Measurements from ENCODE around the gene EIF1AD.

The EIF1AD gene

GRCh38 chr11:65981972-65982823 is 19.8 kb downstream of the EIF1AD start:
- no peak for TF ChIP-seq CTCF (IDR thresholded peaks at IDR 0.05)
- peaks cover 0 to 17% (median 0%) of the 10 kb centered on the region in 4 donors for H3K4me1 ChIP-seq
- H3K27me3 ChIP-seq = no peaks in the 10 kb centered on the region
- no peak overlapping the region for H3K4me3 ChIP-seq
- intact Hi-C loops (cut with DNase I; ENCODE audit: low total_unique reads) = loop anchor here (10.0 kb wide), 1 partner anchor 277 kb away; no protein-coding TSS in a partner anchor
- no peaks in the 10 kb centered on the region for H3K9me3 ChIP-seq
- no peak for DNase-seq
- H3K36me3 ChIP-seq = peaks cover 18 to 40% (median 23%) of the 10 kb centered on the region in 3 donors
- no peak overlapping the region for H3K27ac ChIP-seq

GRCh38 chr11:65981101-65981740 is 20.7 kb downstream of the EIF1AD start:
- Histone ChIP-seq H3K9me3 (no peaks in the 10 kb centered on the region), H3K27ac (no peak overlapping the region), H3K27me3 (no peaks in the 10 kb centered on the region), H3K4me3 (no peak overlapping the region), H3K36me3 (peaks cover 27 to 49% (median 32%) of the 10 kb centered on the region in 3 donors), H3K4me1 (peaks cover 0 to 17% (median 0%) of the 10 kb centered on the region in 4 donors)
- no peak for DNase-seq
- intact Hi-C loops (cut with DNase I; ENCODE audit: low total_unique reads) = loop anchor here (10.0 kb wide), 1 partner anchor 276 kb away; no protein-coding TSS in a partner anchor
- TF ChIP-seq CTCF (IDR thresholded peaks at IDR 0.05) = no peak

- no peak overlapping the region for H3K27ac ChIP-seq
- no peak for DNase-seq
- no peaks in the 10 kb centered on the region for H3K27me3 ChIP-seq
- H3K4me3 ChIP-seq = no peak overlapping the region
- intact Hi-C loops (cut with DNase I; ENCODE audit: low total_unique reads) = no loop called here
- no peak for TF ChIP-seq CTCF (IDR thresholded peaks at IDR 0.05)
- no peaks in the 10 kb centered on the region for H3K9me3 ChIP-seq
- peaks cover 0 to 1% (median 0%) of the 10 kb centered on the region in 4 donors for H3K4me1 ChIP-seq
- H3K36me3 ChIP-seq = peaks cover 29 to 67% (median 39%) of the 10 kb centered on the region in 3 donors
Measured at GRCh38 chr11:65979261-65979759, 22.6 kb downstream of the EIF1AD start.

GRCh38 chr11:65978391-65979238 is 23.3 kb downstream of the EIF1AD start:
- no peak for DNase-seq
- Histone ChIP-seq H3K4me1 (no peaks in the 10 kb centered on the region), H3K27ac (no peak overlapping the region), H3K4me3 (no peak overlapping the region), H3K36me3 (peaks cover 29 to 65% (median 42%) of the 10 kb centered on the region in 3 donors), H3K27me3 (no peaks in the 10 kb centered on the region), H3K9me3 (no peaks in the 10 kb centered on the region)
- intact Hi-C loops (cut with DNase I; ENCODE audit: low total_unique reads) = no loop called here
- TF ChIP-seq CTCF (IDR thresholded peaks at IDR 0.05) = no peak

Data from tibial artery (tissue), 4 donors.